ENCODE data around the gene CLIC3.

GRCh38 chr9:137021979-137022661 is 25.8 kb upstream of the CLIC3 start:
- TF ChIP-seq CTCF (IDR thresholded peaks at IDR 0.05; ENCODE audit: insufficient read depth, low read length, poor library complexity, severe bottlenecking) (no peak), EZH2phosphoT487 (conservative IDR thresholded peaks at IDR 0.05; ENCODE audit: low read length) (no peak)

Data from SU-DHL-6 (cell line).